A673 (cell line): ENCODE results near the gene ZC3H12C.
A peak's percentile ranks its signal among the peaks of the same experiment; 100 is the strongest.

ENCODE experiments used
- EZH2 ChIP-seq: fragments of 200-600 bp; sonication (generic); IDR thresholded peaks from 2 replicates; pipeline ENCODE4 v1.6.1; 2017; ENCODE audit warnings: borderline replicate concordance, low read depth, mild to moderate bottlenecking, mixed read lengths, antibody characterized with exemption, low read length; ENCODE audit not compliant: poor library complexity, severe bottlenecking
- TF ChIP-seq, protein P1 (sequence below): fragments of 300-800, 200-600 bp; sonication (generic); conservative IDR thresholded peaks from 2 replicates; pipeline ENCODE4 v1.5.1; 2017; ENCODE audit warnings: low read depth, mild to moderate bottlenecking, antibody characterized with exemption, low read length, moderate library complexity, mixed read lengths

DNA sequence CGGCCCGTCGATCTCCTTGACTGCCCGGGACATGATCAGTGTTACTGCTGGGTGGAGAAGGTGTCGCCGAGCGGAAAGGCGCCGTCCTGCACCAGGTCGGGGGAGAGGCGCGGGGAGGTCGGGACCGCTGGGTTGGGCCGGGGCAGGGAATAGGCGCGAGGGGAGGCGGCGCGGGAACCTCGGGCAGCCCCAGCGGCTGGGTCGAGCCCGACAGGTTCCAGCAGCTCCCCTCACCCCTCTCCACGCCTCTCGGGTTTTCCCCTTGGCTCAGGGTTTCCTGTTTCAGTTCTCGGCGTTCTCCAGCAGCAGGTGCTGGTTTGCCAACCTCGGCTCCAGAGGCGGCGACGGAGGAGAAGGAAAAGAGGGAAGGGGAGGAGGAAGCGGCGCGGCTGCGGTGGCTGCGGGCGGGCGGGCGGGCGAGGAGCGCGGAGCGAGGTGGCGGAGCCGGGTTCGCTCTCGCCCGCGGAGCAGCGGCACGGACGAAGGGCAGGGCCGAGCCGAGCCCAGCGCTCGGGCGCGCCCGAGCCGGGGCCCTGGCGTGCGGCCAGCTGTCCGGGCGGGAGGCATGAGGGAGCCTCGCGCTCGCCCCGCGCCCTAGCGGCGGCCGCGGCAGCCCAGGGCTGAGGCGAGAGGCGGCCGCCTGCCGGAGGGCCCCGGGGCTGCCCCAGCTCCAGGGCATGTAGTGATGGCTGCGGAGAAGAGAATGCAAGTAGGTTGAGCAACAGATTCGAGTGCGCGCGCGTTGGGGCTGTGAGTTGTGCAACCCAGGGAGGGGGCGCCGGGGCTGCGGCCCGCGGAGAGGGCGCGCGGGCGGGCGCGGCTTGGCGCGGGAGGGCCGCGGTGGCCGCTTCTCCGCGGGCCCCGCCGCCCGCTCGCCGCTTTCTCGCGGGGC lies at the start of gene ZC3H12C:
- no peak for TF ChIP-seq EZH2
- TF ChIP-seq, protein P1, sequence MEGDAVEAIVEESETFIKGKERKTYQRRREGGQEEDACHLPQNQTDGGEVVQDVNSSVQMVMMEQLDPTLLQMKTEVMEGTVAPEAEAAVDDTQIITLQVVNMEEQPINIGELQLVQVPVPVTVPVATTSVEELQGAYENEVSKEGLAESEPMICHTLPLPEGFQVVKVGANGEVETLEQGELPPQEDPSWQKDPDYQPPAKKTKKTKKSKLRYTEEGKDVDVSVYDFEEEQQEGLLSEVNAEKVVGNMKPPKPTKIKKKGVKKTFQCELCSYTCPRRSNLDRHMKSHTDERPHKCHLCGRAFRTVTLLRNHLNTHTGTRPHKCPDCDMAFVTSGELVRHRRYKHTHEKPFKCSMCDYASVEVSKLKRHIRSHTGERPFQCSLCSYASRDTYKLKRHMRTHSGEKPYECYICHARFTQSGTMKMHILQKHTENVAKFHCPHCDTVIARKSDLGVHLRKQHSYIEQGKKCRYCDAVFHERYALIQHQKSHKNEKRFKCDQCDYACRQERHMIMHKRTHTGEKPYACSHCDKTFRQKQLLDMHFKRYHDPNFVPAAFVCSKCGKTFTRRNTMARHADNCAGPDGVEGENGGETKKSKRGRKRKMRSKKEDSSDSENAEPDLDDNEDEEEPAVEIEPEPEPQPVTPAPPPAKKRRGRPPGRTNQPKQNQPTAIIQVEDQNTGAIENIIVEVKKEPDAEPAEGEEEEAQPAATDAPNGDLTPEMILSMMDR = peak; percentile 53; the same call in 1 of the 2 replicates
